HL-60/S4 (cell line): ENCODE data around the gene RPS6KA2.
"Not testable (repeated sequence)": the region's sequence is repeated elsewhere in the genome, so short reads cannot be mapped to it uniquely, and the experiment has no call there.

ENCODE experiments used
- in situ Hi-C: fragments of 300-500 bp; cut with MboI; formaldehyde crosslinking; loops from 2 replicates; pipeline ENCODE4 v1.14.3; 2022; ENCODE audit warnings: low sequenced_read_pairs

The RPS6KA2 gene

GRCh38 chr6:166387642-166388289 is 239.3 kb downstream of the RPS6KA2 start:
- in situ Hi-C loops: no loop called here

GRCh38 chr6:166387098-166387497 is 240.0 kb downstream of the RPS6KA2 start:
- in situ Hi-C loops: not testable (repeated sequence)

GRCh38 chr6:166386111-166386510 is 240.9 kb downstream of the RPS6KA2 start:
- in situ Hi-C loops: no loop called here

GRCh38 chr6:166383802-166384363 is 243.2 kb downstream of the RPS6KA2 start:
- in situ Hi-C loops: not testable (repeated sequence)

GRCh38 chr6:166382933-166383801 is 243.9 kb downstream of the RPS6KA2 start, which contains the start of gene MPC1:
TSS of gene MPC1 (minus strand) at chr6:166382940. CDS start at chr6:166382876, 64 bp downstream.
- in situ Hi-C loops: no loop called here

- in situ Hi-C loops: no loop called here
Measured at GRCh38 chr6:166382500-166382932, 244.5 kb downstream of the RPS6KA2 start.

- in situ Hi-C loops: no loop called here
Measured at GRCh38 chr6:166381733-166382499, 245.1 kb downstream of the RPS6KA2 start.

GRCh38 chr6:166381381-166381732 is 245.7 kb downstream of the RPS6KA2 start:
- in situ Hi-C loops: no loop called here

GRCh38 chr6:166379800-166380199 is 247.3 kb downstream of the RPS6KA2 start:
- in situ Hi-C loops: no loop called here

- in situ Hi-C loops: no loop called here
Measured at GRCh38 chr6:166379103-166379586, 247.9 kb downstream of the RPS6KA2 start.

- in situ Hi-C loops: no loop called here
Measured at GRCh38 chr6:166377721-166378120, 249.3 kb downstream of the RPS6KA2 start.

- in situ Hi-C loops: no loop called here
Measured at GRCh38 chr6:166375013-166375412, 252.0 kb downstream of the RPS6KA2 start.

- in situ Hi-C loops: no loop called here
Measured at GRCh38 chr6:166370489-166370888, 256.6 kb downstream of the RPS6KA2 start.

- in situ Hi-C loops: no loop called here
Measured at GRCh38 chr6:166369782-166370181, 257.3 kb downstream of the RPS6KA2 start.

GRCh38 chr6:166366921-166367320 is 260.1 kb downstream of the RPS6KA2 start:
- in situ Hi-C loops: no loop called here

- in situ Hi-C loops: no loop called here
Measured at GRCh38 chr6:166365806-166366205, 261.2 kb downstream of the RPS6KA2 start.

GRCh38 chr6:166365221-166365620 is 261.8 kb downstream of the RPS6KA2 start:
- in situ Hi-C loops: no loop called here

- in situ Hi-C loops: no loop called here
Measured at GRCh38 chr6:166364456-166364855, 262.6 kb downstream of the RPS6KA2 start.

- in situ Hi-C loops: not testable (repeated sequence)
Measured at GRCh38 chr6:166362427-166362826, 264.6 kb downstream of the RPS6KA2 start.

- in situ Hi-C loops: no loop called here
Measured at GRCh38 chr6:166361077-166361429, 266.0 kb downstream of the RPS6KA2 start.
